AG04449 (cell line): ENCODE data around the gene ADI1.

ENCODE experiments used
- CTCF ChIA-PET: fragments of 350-600 bp; formaldehyde crosslinking; extraction: SDS; loops from one replicate; lab custom pipeline; 2021; ENCODE audit warnings: antibody characterized with exemption; lab: Yijun Ruan, JAX
- POLR2A ChIA-PET: fragments of 400-600, 350-600 bp; formaldehyde crosslinking; extraction: SDS; loops from one replicate; lab custom pipeline; 2020; ENCODE audit warnings: antibody characterized with exemption, inconsistent platforms; lab: Yijun Ruan, JAX
- DNase-seq: peaks from one replicate; pipeline ENCODE4 v3.0.0-alpha.2; 2010; ENCODE audit warnings: low read depth, low spot score
- H3K4me3 ChIP-seq: 2 replicates; pipeline ENCODE4 v1.5.1; 2011; ENCODE audit warnings: low read depth, mild to moderate bottlenecking, control low read depth, low read length
- CTCF ChIP-seq: IDR thresholded peaks from one replicate; pipeline ENCODE4 v1.5.1; 2011; ENCODE audit warnings: mild to moderate bottlenecking, moderate library complexity, low read length, control low read depth, inconsistent platforms; ENCODE audit not compliant: insufficient read depth; ENCODE audit errors: missing control alignments

Gene ADI1

GRCh38 chr2:3523551-3524041 is 4.3 kb upstream of the ADI1 start:
- POLR2A ChIA-PET = interaction anchor here (0.9 to 2.6 kb wide), 3 partner anchors 12 to 52 kb away, joined by 3 to 10 read pairs (median 9); partner anchors contain the start of gene RNASEH1
- CTCF ChIA-PET = interaction anchor here (0.9 to 1.9 kb wide), 5 partner anchors 9 to 49 kb away, joined by 3 to 16 read pairs (median 3); no protein-coding TSS in a partner anchor
- DNase-seq = no peak
- peak overlapping the region; percentile 15; the same call in 1 of the 2 replicates for H3K4me3 ChIP-seq
- TF ChIP-seq CTCF = no peak

GRCh38 chr2:3522961-3523421 is 3.7 kb upstream of the ADI1 start:
- TF ChIP-seq CTCF = no peak
- POLR2A ChIA-PET = interaction anchor here (2.3 kb wide), 1 partner anchor 13 kb away, joined by 9 read pairs; no protein-coding TSS in a partner anchor
- CTCF ChIA-PET = interaction anchor here (1.2 to 1.9 kb wide), 2 partner anchors 10 to 12 kb away, joined by 3 to 16 read pairs; no protein-coding TSS in a partner anchor
- peak overlapping the region; percentile 9 for H3K4me3 ChIP-seq
- peak; percentile 51 for DNase-seq

GRCh38 chr2:3520591-3520990 is 1.3 kb upstream of the ADI1 start:
- ChIA-PET POLR2A (no interaction called here), CTCF (interaction anchor here (0.9 kb wide), 2 partner anchors 16 to 27 kb away, joined by 3 read pairs; no protein-coding TSS in a partner anchor)

GRCh38 chr2:3518496-3519254 is 656 bp downstream of the ADI1 start:
- TF ChIP-seq CTCF = no peak
- peak; percentile 71 for DNase-seq
- ChIA-PET POLR2A (interaction anchor here (0.9 to 1.1 kb wide), 6 partner anchors 13 to 39 kb away, joined by 3 to 4 read pairs (median 3); partner anchors contain the start of gene RNASEH1), CTCF (interaction anchor here (0.8 kb wide), 1 partner anchor 12 kb away, joined by 3 read pairs; no protein-coding TSS in a partner anchor)
- H3K4me3 ChIP-seq = peak overlapping the region; percentile 88

More at GRCh38 chr2:3520591-3520990, 1.3 kb upstream of the ADI1 start:
- H3K4me3 ChIP-seq = peak overlapping the region; percentile 73
- DNase-seq = no peak
- TF ChIP-seq CTCF = no peak

- no peak for DNase-seq
- ChIA-PET POLR2A (interaction anchor here (1.0 to 1.1 kb wide), 5 partner anchors 12 to 40 kb away, joined by 3 to 4 read pairs (median 3); partner anchors contain the start of gene RNASEH1), CTCF (interaction anchor here (0.8 kb wide), 1 partner anchor 12 kb away, joined by 3 read pairs; no protein-coding TSS in a partner anchor)
- no peak for TF ChIP-seq CTCF
- peak overlapping the region; percentile 88 for H3K4me3 ChIP-seq
Observed at GRCh38 chr2:3517948-3518495, 1.3 kb downstream of the ADI1 start.
